Right ventricle myocardium superior (tissue), 1 donor: ENCODE measurements around the gene COQ5. TPM values are rescaled to one million over a fixed set of nuclear protein-coding genes. Genes with fewer than 3 reads are reported as not detected.
"Not testable (repeated sequence)": the region's sequence is repeated elsewhere in the genome, so short reads cannot be mapped to it uniquely, and the experiment has no call there.

ENCODE experiments used
- ATAC-seq: fragments of 200-7000 bp; cut with Tn5 transposase; one replicate; pipeline ENCODE4 v1.9.1; 2020; ENCODE audit warnings: mild to moderate bottlenecking; ENCODE audit not compliant: poor library complexity
- DNase-seq: peaks from one replicate; pipeline ENCODE4 v3.0.0-alpha.2; 2020
- intact Hi-C: fragments of 100-400 bp; cut with DNase I; formaldehyde crosslinking; loops from one replicate; pipeline ENCODE4 v1.11.2; 2022
- total RNA-seq: library from RNA; stranded (reverse); fragmentation: NEBNext Ultra II Directional; extraction: Animal tissue kit (Norgen Biotek cat#: 25700); gene quantifications from one replicate; pipeline ENCODE4 v1.2.1, GENCODE V29; 2021
- donor health status: DM: no; HTN: yes; CAD: no; lungs with severe emphysema.

The COQ5 gene
- total RNA-seq, 1 donor from 2014 or later: 44.0 TPM

GRCh38 chr12:120532701-120533238 lies 3.8 kb upstream of the COQ5 start:
- ATAC-seq (no peak), DNase-seq (no peak)
- intact Hi-C loops: no loop called here

GRCh38 chr12:120530418-120530761 lies 1.4 kb upstream of the COQ5 start:
- intact Hi-C loops, DNase-seq, ATAC-seq: not testable (repeated sequence)

- intact Hi-C loops: no loop called here
- no peak for DNase-seq
- ATAC-seq: peak; percentile 23
These were observed 871 bp upstream of the COQ5 start for GRCh38 chr12:120529641-120530417.

GRCh38 chr12:120522568-120522967 lies 6.4 kb downstream of the COQ5 start:
- DNase-seq (no peak), ATAC-seq (no peak)
- intact Hi-C loops: no loop called here

GRCh38 chr12:120519324-120519723 lies 9.6 kb downstream of the COQ5 start:
- intact Hi-C loops: not testable (repeated sequence)

GRCh38 chr12:120515496-120515895 lies 13.5 kb downstream of the COQ5 start:
- no peak for DNase-seq
- no peak for ATAC-seq
- intact Hi-C loops: no loop called here

More at GRCh38 chr12:120519324-120519723, 9.6 kb downstream of the COQ5 start:
- not testable (repeated sequence) for DNase-seq, ATAC-seq

GRCh38 chr12:120514002-120514401 lies 15.0 kb downstream of the COQ5 start:
- no peak for ATAC-seq
- intact Hi-C loops: no loop called here

GRCh38 chr12:120508537-120508936 lies 20.4 kb downstream of the COQ5 start:
- no peak for ATAC-seq

More at GRCh38 chr12:120514002-120514401, 15.0 kb downstream of the COQ5 start:
- no peak for DNase-seq

GRCh38 chr12:120504587-120504986 lies 24.4 kb downstream of the COQ5 start:
- ATAC-seq: no peak

More at GRCh38 chr12:120508537-120508936, 20.4 kb downstream of the COQ5 start:
- no peak for DNase-seq
- intact Hi-C loops: no loop called here

GRCh38 chr12:120500581-120500980 lies 28.4 kb downstream of the COQ5 start:
- ATAC-seq: no peak

More at GRCh38 chr12:120504587-120504986, 24.4 kb downstream of the COQ5 start:
- intact Hi-C loops: no loop called here
- DNase-seq: no peak

GRCh38 chr12:120498870-120499515 lies 30.0 kb downstream of the COQ5 start:
- ATAC-seq (no peak), DNase-seq (no peak)
- intact Hi-C loops: no loop called here

More at GRCh38 chr12:120500581-120500980, 28.4 kb downstream of the COQ5 start:
- intact Hi-C loops: no loop called here
- no peak for DNase-seq

- ATAC-seq (no peak), DNase-seq (no peak)
- intact Hi-C loops: no loop called here
These were observed 31.3 kb downstream of the COQ5 start for GRCh38 chr12:120497524-120498150.

- ATAC-seq: peak; percentile 85
- DNase-seq: peak; percentile 77
- intact Hi-C loops: no loop called here
These were observed 32.3 kb downstream of the COQ5 start for GRCh38 chr12:120496413-120497340.

- DNase-seq (peak; percentile 98), ATAC-seq (peak; percentile 98)
- intact Hi-C loops: no loop called here
These were observed 33.1 kb downstream of the COQ5 start, which contains the start of gene DYNLL1 for GRCh38 chr12:120495731-120496412. Gene DYNLL1, plus strand, starts transcription at chr12:120496113. Its CDS starts 309 bp downstream, at chr12:120496422.

GRCh38 chr12:120495186-120495730 lies 33.7 kb downstream of the COQ5 start:
- ATAC-seq: no peak
- intact Hi-C loops: no loop called here
- DNase-seq: no peak

- ATAC-seq: no peak
- intact Hi-C loops: no loop called here
- DNase-seq: peak; percentile 66
These were observed 38.0 kb downstream of the COQ5 start for GRCh38 chr12:120490833-120491512.

GRCh38 chr12:120490325-120490724 lies 38.6 kb downstream of the COQ5 start:
- ATAC-seq: no peak
- intact Hi-C loops: no loop called here
- DNase-seq: no peak
